ENCODE measurements around the gene ANO7.

Gene ANO7

DNA sequence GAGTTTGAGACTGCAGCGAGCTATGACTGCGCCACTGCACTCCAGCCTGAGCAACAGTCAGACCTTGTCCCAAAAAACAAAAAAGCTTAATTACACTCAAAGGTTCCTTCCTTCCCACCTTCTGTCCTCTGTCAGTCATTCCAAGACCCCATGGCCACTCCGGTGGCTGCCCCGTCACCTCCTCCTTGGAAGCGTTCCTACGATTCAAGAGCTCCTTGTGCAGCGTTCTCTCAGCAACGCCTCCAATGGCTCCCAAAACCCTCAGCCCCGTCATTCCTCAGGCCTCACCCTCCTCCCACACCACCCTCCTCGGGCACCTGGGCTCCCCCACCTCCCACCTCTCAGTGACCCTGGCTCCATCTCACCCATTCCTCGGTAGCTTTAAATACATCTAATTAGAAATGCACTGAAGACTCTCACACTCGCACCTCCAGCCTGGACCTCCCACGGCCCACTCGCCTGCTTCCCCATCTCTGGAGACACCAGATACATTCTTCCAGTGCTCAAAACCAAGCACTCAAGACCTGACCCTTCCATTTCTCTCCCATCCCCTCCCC lies 47.2 kb upstream of the ANO7 start:
- no CpG with 5 or more reads among the region's 14 CpGs for WGBS (ENCODE audit: extremely low coverage, insufficient coverage, insufficient read length)

DNA sequence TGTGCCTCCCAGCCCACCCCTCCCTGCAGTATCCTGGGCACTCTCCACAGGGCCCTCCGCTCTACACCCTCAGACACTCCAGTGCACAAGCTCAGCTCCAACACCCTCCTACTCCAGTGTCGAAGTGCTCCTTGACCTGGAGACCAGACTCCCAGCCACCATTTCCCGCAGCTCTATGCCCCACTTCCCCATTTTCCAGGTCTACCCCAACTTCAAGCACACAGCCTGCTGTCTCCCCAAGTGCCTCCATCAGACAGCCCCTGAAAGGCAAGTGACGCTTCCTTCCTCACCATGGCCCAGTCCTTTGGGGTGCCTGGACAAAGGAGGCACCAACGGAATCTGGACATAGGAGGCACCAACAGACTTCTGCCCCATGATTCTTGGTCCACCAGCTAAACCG lies 46.4 kb upstream of the ANO7 start:
- H4K12ac ChIP-seq (ENCODE audit: low read depth, low read length) = no peak overlapping the region
- H3K79me1 ChIP-seq (ENCODE audit: low read length) = no peaks in the 10 kb centered on the region
- peaks cover 13 to 21% of the 10 kb centered on the region in 2 experiments for H3K36me3 ChIP-seq (ENCODE audit: control insufficient read depth in 1 of 2, insufficient read depth in 2 of 2, low read length in 2 of 2)
- H3K14ac ChIP-seq (ENCODE audit: low read length) = no peak overlapping the region
- no peak overlapping the region for H4K91ac ChIP-seq (ENCODE audit: low read depth, low read length)
- H2BK5ac ChIP-seq (ENCODE audit: low read depth, low read length, poor library complexity) = no peak overlapping the region
- no peak overlapping the region for H3K27ac ChIP-seq (ENCODE audit: low read depth, low read length)
- no peak overlapping the region for H3K23ac ChIP-seq (ENCODE audit: low read length)
- H3K79me2 ChIP-seq (ENCODE audit: control insufficient read depth, insufficient read depth, low read length, poor library complexity) = no peaks in the 10 kb centered on the region
- no peaks in the 10 kb centered on the region for H3K27me3 ChIP-seq (ENCODE audit: insufficient read depth, low read length)
- no peak overlapping the region for H3K4me2 ChIP-seq (ENCODE audit: low read length)
- H4K8ac ChIP-seq (ENCODE audit: low read depth, low read length) = no peak overlapping the region
- no peak overlapping the region for H2AK5ac ChIP-seq (ENCODE audit: low read length)
- DNase-seq = no peak
- no peak overlapping the region for H3K18ac ChIP-seq (ENCODE audit: low read length)
- no peak overlapping the region for H3K9ac ChIP-seq (ENCODE audit: low read length)
- no peak overlapping the region for H2AFZ ChIP-seq (ENCODE audit: insufficient read depth, low read length, poor library complexity)
- H3K4ac ChIP-seq (ENCODE audit: low read depth, low read length) = no peak overlapping the region
- no peaks in the 10 kb centered on the region for H3K9me3 ChIP-seq (ENCODE audit: insufficient read depth, low read depth, low read length)
- WGBS (ENCODE audit: extremely low coverage, insufficient coverage, insufficient read length) = no CpG with 5 or more reads among the region's 6 CpGs
- H2BK120ac ChIP-seq (ENCODE audit: insufficient read depth, low read length, poor library complexity) = no peak overlapping the region
- H2BK12ac ChIP-seq (ENCODE audit: low read length) = no peak overlapping the region
- H3K4me3 ChIP-seq (ENCODE audit: low read depth, low read length) = no peak overlapping the region
- H3K4me1 ChIP-seq (ENCODE audit: control insufficient read depth in 1 of 2, insufficient read depth in 2 of 2, low read length in 2 of 2) = no peaks in the 10 kb centered on the region

More for the DNA sequence above, 47.2 kb upstream of the ANO7 start:
- no peak overlapping the region for H2AFZ ChIP-seq (ENCODE audit: insufficient read depth, low read length, poor library complexity)
- no peaks in the 10 kb centered on the region for H3K79me2 ChIP-seq (ENCODE audit: control insufficient read depth, insufficient read depth, low read length, poor library complexity)
- no peak overlapping the region for H2AK5ac ChIP-seq (ENCODE audit: low read length)
- no peak overlapping the region for H4K12ac ChIP-seq (ENCODE audit: low read depth, low read length)
- H4K91ac ChIP-seq (ENCODE audit: low read depth, low read length) = no peak overlapping the region
- H3K36me3 ChIP-seq (ENCODE audit: control insufficient read depth in 1 of 2, insufficient read depth in 2 of 2, low read length in 2 of 2) = peaks cover 20 to 28% of the 10 kb centered on the region in 2 experiments
- H3K9ac ChIP-seq (ENCODE audit: low read length) = no peak overlapping the region
- no peak overlapping the region for H2BK120ac ChIP-seq (ENCODE audit: insufficient read depth, low read length, poor library complexity)
- no peak overlapping the region for H3K18ac ChIP-seq (ENCODE audit: low read length)
- no peak overlapping the region for H3K4ac ChIP-seq (ENCODE audit: low read depth, low read length)
- H2BK5ac ChIP-seq (ENCODE audit: low read depth, low read length, poor library complexity) = no peak overlapping the region
- no peak overlapping the region for H4K8ac ChIP-seq (ENCODE audit: low read depth, low read length)
- H3K23ac ChIP-seq (ENCODE audit: low read length) = no peak overlapping the region
- H3K9me3 ChIP-seq (ENCODE audit: insufficient read depth, low read depth, low read length) = no peaks in the 10 kb centered on the region
- no peaks in the 10 kb centered on the region for H3K27me3 ChIP-seq (ENCODE audit: insufficient read depth, low read length)
- no peak overlapping the region for H2BK12ac ChIP-seq (ENCODE audit: low read length)
- H3K79me1 ChIP-seq (ENCODE audit: low read length) = no peaks in the 10 kb centered on the region
- no peak overlapping the region for H3K4me3 ChIP-seq (ENCODE audit: low read depth, low read length)
- no peaks in the 10 kb centered on the region for H3K4me1 ChIP-seq (ENCODE audit: control insufficient read depth in 1 of 2, insufficient read depth in 2 of 2, low read length in 2 of 2)
- H3K27ac ChIP-seq (ENCODE audit: low read depth, low read length) = no peak overlapping the region
- H3K4me2 ChIP-seq (ENCODE audit: low read length) = no peak overlapping the region
- no peak for DNase-seq
- H3K14ac ChIP-seq (ENCODE audit: low read length) = no peak overlapping the region

DNA sequence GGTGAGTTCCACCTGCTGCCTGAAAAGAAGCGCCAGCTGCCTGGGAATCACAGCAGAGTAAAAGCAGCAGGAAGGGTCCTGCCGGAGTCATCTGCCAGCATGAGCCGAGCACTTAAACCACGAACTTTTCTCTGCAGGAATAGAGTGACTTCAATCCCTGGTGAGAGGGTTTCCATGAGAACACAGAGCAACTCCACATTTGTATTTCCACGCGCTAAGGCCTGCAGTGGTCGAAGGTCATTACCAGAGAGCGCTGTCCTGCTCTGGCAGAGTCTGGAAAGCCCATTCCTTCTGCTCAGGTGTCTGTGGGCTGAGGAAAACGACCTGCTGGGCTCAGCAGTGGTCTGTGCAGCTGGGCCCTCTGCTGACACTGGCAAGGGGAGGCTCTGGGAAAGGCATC lies 45.9 kb upstream of the ANO7 start:
- Histone ChIP-seq H3K4me2 (ENCODE audit: low read length) (no peak overlapping the region), H2BK12ac (ENCODE audit: low read length) (no peak overlapping the region)
- WGBS (ENCODE audit: extremely low coverage, insufficient coverage, insufficient read length) = no CpG with 5 or more reads among the region's 9 CpGs

DNA sequence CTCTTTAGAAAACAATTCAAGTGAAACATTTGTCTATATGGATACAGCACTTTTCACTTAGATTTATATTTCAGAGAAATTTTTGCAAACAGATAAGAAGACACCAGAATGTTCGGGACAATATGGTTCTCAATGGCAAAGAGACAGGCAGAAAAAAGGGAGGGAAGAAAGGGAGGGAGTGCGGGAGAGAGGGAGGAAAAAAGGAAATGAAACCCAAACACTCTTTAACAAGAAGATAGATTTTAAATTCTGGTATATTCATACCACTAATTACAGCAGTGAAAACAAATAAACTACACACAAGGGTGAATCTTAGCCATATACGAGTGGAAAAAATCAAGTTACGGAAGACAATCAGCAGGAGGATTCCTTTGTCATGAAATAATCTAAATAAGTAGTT lies 42.2 kb upstream of the ANO7 start:
- H3K79me2 ChIP-seq (ENCODE audit: control insufficient read depth, insufficient read depth, low read length, poor library complexity) = peaks cover 5% of the 10 kb centered on the region
- peaks cover 0 to 5% of the 10 kb centered on the region in 2 experiments for H3K36me3 ChIP-seq (ENCODE audit: control insufficient read depth in 1 of 2, insufficient read depth in 2 of 2, low read length in 2 of 2)
- H2BK120ac ChIP-seq (ENCODE audit: insufficient read depth, low read length, poor library complexity) = no peak overlapping the region
- no peak overlapping the region for H3K9ac ChIP-seq (ENCODE audit: low read length)
- no peak overlapping the region for H3K4ac ChIP-seq (ENCODE audit: low read depth, low read length)
- no peak overlapping the region for H3K23ac ChIP-seq (ENCODE audit: low read length)
- H3K4me2 ChIP-seq (ENCODE audit: low read length) = no peak overlapping the region
- no peak for DNase-seq
- peaks cover 7% of the 10 kb centered on the region for H3K79me1 ChIP-seq (ENCODE audit: low read length)
- no peak overlapping the region for H2BK12ac ChIP-seq (ENCODE audit: low read length)
- H4K91ac ChIP-seq (ENCODE audit: low read depth, low read length) = no peak overlapping the region
- no peak overlapping the region for H2BK5ac ChIP-seq (ENCODE audit: low read depth, low read length, poor library complexity)
- no peak overlapping the region for H3K18ac ChIP-seq (ENCODE audit: low read length)
- no peaks in the 10 kb centered on the region for H3K9me3 ChIP-seq (ENCODE audit: insufficient read depth, low read depth, low read length)
- peaks cover 5 to 8% of the 10 kb centered on the region in 2 experiments for H3K4me1 ChIP-seq (ENCODE audit: control insufficient read depth in 1 of 2, insufficient read depth in 2 of 2, low read length in 2 of 2)
- no peaks in the 10 kb centered on the region for H3K27me3 ChIP-seq (ENCODE audit: insufficient read depth, low read length)
- no peak overlapping the region for H3K4me3 ChIP-seq (ENCODE audit: low read depth, low read length)
- no CpG with 5 or more reads among the region's 4 CpGs for WGBS (ENCODE audit: extremely low coverage, insufficient coverage, insufficient read length)
- no peak overlapping the region for H3K27ac ChIP-seq (ENCODE audit: low read depth, low read length)
- H4K8ac ChIP-seq (ENCODE audit: low read depth, low read length) = no peak overlapping the region
- H3K14ac ChIP-seq (ENCODE audit: low read length) = no peak overlapping the region
- no peak overlapping the region for H2AK5ac ChIP-seq (ENCODE audit: low read length)
- no peak overlapping the region for H2AFZ ChIP-seq (ENCODE audit: insufficient read depth, low read length, poor library complexity)
- H4K12ac ChIP-seq (ENCODE audit: low read depth, low read length) = no peak overlapping the region

More for the DNA sequence above, 45.9 kb upstream of the ANO7 start:
- Histone ChIP-seq H4K8ac (ENCODE audit: low read depth, low read length) (no peak overlapping the region), H3K18ac (ENCODE audit: low read length) (no peak overlapping the region), H4K91ac (ENCODE audit: low read depth, low read length) (no peak overlapping the region), H3K23ac (ENCODE audit: low read length) (no peak overlapping the region), H4K12ac (ENCODE audit: low read depth, low read length) (no peak overlapping the region), H3K27ac (ENCODE audit: low read depth, low read length) (no peak overlapping the region), H2AK5ac (ENCODE audit: low read length) (no peak overlapping the region), H3K4ac (ENCODE audit: low read depth, low read length) (no peak overlapping the region), H3K9ac (ENCODE audit: low read length) (no peak overlapping the region), H2AFZ (ENCODE audit: insufficient read depth, low read length, poor library complexity) (no peak overlapping the region), H3K79me2 (ENCODE audit: control insufficient read depth, insufficient read depth, low read length, poor library complexity) (no peaks in the 10 kb centered on the region), H3K4me1 (ENCODE audit: control insufficient read depth in 1 of 2, insufficient read depth in 2 of 2, low read length in 2 of 2) (no peaks in the 10 kb centered on the region), H2BK120ac (ENCODE audit: insufficient read depth, low read length, poor library complexity) (no peak overlapping the region), H3K9me3 (ENCODE audit: insufficient read depth, low read depth, low read length) (no peaks in the 10 kb centered on the region), H2BK5ac (ENCODE audit: low read depth, low read length, poor library complexity) (no peak overlapping the region), H3K27me3 (ENCODE audit: insufficient read depth, low read length) (no peaks in the 10 kb centered on the region), H3K36me3 (ENCODE audit: control insufficient read depth in 1 of 2, insufficient read depth in 2 of 2, low read length in 2 of 2) (peaks cover 10 to 17% of the 10 kb centered on the region in 2 experiments), H3K14ac (ENCODE audit: low read length) (no peak overlapping the region), H3K79me1 (ENCODE audit: low read length) (no peaks in the 10 kb centered on the region), H3K4me3 (ENCODE audit: low read depth, low read length) (no peak overlapping the region)
- no peak for DNase-seq
